Stimulated activated naive CD8-positive, alpha-beta T cell treated with anti-CD3 and anti-CD28 coated beads, Interleukin-15, Interleukin-2, amounts not matched to agents 100 ng/mL and 50 ng/mL, for 24 hours (primary cell): Measurements from ENCODE around the gene EPHA2.

Source experiments
- H3K27ac Mint-ChIP-seq: one replicate; pipeline ENCODE4 v1.8.0; 2021; ENCODE audit warnings: mild to moderate bottlenecking, mixed read lengths
- H3K27me3 Mint-ChIP-seq: one replicate; pipeline ENCODE4 v1.8.0; 2021; ENCODE audit warnings: mixed read lengths
- H3K36me3 Mint-ChIP-seq: one replicate; pipeline ENCODE4 v1.8.0; 2021; ENCODE audit warnings: low read depth, mixed read lengths
- H3K4me1 Mint-ChIP-seq: one replicate; pipeline ENCODE4 v1.8.0; 2021; ENCODE audit warnings: low read depth, mixed read lengths
- H3K4me3 Mint-ChIP-seq: one replicate; pipeline ENCODE4 v1.8.0; 2021; ENCODE audit warnings: mild to moderate bottlenecking, mixed read lengths
- H3K9me3 Mint-ChIP-seq: one replicate; pipeline ENCODE4 v1.8.0; 2021; ENCODE audit warnings: mixed read lengths

EPHA2 gene

DNA sequence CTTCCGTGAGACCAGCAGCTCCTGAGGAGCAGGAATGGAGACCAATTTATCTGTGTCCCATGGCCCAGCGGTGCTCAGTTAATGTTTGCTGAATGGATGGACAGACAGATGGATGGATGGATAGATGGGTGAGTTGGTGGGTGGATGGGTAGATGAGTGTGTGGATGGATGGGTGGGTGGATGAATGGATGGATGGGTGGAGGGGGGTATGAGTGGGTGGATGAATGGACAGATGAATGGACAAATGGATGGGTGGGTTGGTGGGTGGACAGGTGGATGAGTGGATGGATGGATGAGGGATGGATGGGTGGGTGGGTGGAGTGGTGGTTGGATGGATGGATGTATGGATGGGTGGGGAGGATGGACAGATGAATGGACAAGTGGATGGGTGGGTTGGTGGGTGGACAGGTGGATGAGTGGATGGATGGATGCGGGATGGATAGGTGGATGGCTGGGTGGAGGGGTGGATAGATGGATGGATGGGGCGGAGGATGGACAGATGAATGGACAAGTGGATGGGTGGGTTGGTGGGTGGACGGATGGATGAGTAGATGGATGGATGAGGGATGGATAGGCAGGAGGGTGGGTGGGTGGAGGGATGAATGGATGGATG, 13.4 kb downstream of the EPHA2 start:
- Mint-ChIP-seq H3K4me3 (no peak overlapping the region), H3K36me3 (no peaks in the 10 kb centered on the region), H3K4me1 (peaks cover 14% of the 10 kb centered on the region), H3K27me3 (peaks cover 8% of the 10 kb centered on the region), H3K27ac (peak overlapping the region; percentile 28), H3K9me3 (no peaks in the 10 kb centered on the region)

DNA sequence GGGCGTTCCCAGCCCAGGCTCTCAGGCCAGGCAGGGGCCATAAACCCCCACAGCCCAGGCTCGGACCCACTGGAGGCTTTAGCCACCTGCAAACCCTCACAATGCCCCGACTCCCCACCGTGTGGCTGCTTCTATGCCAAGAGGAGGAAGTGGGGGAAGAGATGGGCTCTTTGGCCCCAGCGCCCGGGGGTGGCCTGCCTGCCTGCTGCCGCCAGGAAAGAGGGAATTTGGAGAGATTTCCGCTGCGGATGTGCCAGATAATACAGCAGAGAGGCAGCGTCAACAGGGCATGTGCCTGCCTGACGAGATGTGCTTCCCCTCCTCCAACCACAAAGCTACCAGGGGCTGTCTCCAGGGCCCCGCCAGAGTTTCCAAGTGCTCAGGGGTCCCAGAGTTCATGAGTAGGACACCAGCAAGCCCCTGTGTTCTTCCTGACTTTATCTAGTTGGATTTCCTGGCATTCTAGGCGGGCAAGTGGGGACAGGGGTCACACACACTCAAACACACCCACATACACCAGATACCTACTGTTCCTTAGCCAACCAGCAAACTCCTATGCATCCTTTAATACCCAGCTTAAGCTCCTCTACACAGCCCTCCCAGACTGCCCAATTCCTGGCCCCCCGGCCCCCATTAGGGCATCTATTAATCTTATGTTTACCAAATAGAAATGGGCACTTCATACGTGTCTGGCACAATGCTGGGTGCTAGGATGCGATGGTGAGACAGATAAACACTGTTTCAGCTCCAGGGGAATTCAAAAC, 14.1 kb downstream of the EPHA2 start:
- Mint-ChIP-seq H3K27ac (no peak overlapping the region), H3K4me3 (no peak overlapping the region), H3K9me3 (no peaks in the 10 kb centered on the region), H3K4me1 (peaks cover 14% of the 10 kb centered on the region), H3K27me3 (peaks cover 8% of the 10 kb centered on the region), H3K36me3 (no peaks in the 10 kb centered on the region)

DNA sequence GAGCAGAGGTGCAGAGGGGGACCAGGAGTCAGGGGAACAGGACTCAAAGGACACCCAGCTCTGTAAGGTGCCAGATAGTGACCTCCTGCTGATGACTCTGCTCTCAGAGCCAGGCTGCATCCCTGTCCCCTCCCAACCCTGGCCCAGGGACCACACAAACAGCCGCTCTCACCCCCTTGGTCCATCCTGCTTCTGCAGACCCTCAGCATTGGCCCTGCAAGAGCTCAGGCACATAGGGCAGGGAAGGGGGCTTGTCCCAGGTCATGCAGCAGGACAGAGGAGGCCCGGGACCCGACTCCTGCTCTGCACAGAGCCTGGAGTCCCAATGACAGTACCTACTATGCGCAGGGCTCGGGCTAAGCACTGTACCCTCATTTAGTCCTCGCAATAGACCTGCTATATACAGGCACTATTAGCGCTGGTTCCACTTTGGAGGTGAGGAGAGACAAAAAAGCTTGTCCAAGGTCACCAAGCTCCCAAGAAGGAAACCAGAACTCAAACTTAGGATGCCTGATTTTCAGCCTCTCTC, 15.7 kb downstream of the EPHA2 start:
- H3K9me3 Mint-ChIP-seq = no peaks in the 10 kb centered on the region
- no peak overlapping the region for H3K27ac Mint-ChIP-seq
- H3K4me3 Mint-ChIP-seq = no peak overlapping the region
- no peaks in the 10 kb centered on the region for H3K36me3 Mint-ChIP-seq
- peaks cover 14% of the 10 kb centered on the region for H3K4me1 Mint-ChIP-seq
- peaks cover 8% of the 10 kb centered on the region for H3K27me3 Mint-ChIP-seq

DNA sequence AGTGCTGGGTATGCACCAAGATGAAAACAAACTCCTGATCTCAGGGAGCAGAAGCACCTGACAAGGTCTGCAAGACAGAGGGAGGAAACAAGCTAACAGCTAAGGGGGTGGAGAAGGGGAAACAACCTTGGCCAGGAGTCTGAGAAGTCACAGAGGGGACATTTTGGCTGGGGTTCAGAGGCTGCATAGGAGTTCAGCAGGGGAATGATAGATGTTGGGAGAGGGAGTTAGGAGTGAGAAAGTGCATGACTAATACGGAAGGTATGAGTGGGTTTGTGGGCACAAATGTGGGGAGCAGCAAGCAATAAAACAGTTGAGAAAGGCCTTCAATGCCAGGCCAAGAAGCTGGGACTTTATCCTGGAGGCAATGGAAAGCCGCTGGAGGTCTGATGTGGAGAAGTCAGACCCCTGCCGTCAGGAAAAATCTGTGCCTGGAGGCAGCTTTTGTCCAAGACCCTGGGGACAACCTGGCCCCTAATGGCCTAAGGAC, 16.4 kb downstream of the EPHA2 start:
- Mint-ChIP-seq H3K27ac (no peak overlapping the region), H3K36me3 (no peaks in the 10 kb centered on the region), H3K27me3 (peaks cover 6% of the 10 kb centered on the region), H3K4me1 (peaks cover 14% of the 10 kb centered on the region), H3K9me3 (no peaks in the 10 kb centered on the region), H3K4me3 (no peak overlapping the region)

DNA sequence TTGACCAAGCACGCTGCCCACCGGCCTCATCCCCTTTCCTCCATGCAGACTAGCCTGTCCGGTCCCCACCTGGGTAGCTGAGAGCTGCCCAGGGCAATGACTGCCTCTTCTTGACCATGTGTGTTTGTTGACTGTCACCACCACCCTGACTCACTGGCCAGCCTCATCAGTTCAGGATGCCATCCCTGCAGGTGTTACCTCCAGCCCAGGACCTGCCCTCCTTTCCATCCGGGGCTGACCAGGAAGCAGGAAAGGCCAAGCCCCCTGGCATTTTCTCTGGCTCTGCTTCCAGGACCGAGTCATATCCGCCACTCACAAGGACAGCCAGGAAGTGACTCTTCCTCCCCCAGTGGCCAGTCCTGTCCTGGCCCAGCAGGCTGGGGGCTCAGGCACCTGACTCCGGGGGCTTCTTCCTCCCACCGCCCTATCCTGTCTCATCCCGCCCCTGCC, 17.1 kb downstream of the EPHA2 start:
- no peak overlapping the region for H3K4me3 Mint-ChIP-seq
- H3K4me1 Mint-ChIP-seq = peaks cover 14% of the 10 kb centered on the region
- no peaks in the 10 kb centered on the region for H3K9me3 Mint-ChIP-seq
- H3K27me3 Mint-ChIP-seq = peaks cover 5% of the 10 kb centered on the region
- H3K36me3 Mint-ChIP-seq = no peaks in the 10 kb centered on the region
- H3K27ac Mint-ChIP-seq = no peak overlapping the region

DNA sequence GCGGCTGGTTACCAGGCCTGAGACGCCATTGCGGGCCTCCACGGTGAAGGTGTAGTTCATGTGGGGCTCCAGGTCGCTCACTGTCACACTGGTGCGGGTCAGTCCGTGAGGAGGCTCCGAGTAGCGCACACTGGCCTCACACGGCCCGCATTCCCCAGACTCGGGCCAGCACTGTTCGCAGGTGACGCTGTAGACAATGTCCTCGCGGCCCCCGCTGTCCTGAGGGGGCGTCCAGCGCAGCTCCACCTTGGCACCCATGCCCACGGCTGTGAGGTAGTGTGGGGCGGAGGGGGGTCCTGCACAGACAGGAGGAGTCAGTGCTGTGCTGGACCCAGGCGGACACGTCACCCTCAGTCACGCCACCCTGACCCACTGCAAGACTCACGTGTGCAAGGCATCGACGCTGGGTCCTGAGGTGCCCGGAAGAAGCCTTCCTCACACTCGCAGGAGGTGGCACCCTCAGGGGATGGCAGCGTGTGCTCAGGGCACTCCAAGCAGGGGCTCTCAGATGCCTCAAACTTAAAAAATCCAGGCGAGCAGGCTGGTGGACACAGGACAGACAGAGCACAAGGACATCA, 17.9 kb downstream of the EPHA2 start:
- Mint-ChIP-seq H3K27ac (no peak overlapping the region), H3K9me3 (no peaks in the 10 kb centered on the region), H3K4me1 (peaks cover 14% of the 10 kb centered on the region), H3K27me3 (peaks cover 5% of the 10 kb centered on the region), H3K36me3 (no peaks in the 10 kb centered on the region), H3K4me3 (no peak overlapping the region)

DNA sequence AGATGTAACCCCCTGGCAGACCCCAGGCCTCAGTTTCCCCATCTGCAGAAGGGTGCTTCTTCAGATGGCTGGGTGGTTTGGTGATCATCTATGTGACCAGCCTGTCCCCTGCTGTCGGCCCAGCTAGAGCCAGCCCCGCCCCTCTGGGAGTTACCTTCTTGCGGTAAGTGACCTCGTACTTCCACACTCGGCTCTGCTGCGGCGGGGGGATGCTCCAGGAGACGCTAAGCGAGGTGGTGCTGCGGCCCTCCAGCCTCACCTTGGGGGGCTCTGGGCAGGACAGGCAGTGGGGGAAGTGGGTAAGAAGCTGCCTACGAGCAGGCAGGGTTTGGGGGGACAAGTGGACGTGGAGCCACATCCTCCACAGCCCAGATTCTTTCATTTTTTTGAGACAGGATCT, 20.4 kb downstream of the EPHA2 start:
- peaks cover 5% of the 10 kb centered on the region for H3K4me1 Mint-ChIP-seq
- no peaks in the 10 kb centered on the region for H3K27me3 Mint-ChIP-seq
- H3K36me3 Mint-ChIP-seq = no peaks in the 10 kb centered on the region
- H3K9me3 Mint-ChIP-seq = no peaks in the 10 kb centered on the region
- H3K4me3 Mint-ChIP-seq = no peak overlapping the region
- no peak overlapping the region for H3K27ac Mint-ChIP-seq

DNA sequence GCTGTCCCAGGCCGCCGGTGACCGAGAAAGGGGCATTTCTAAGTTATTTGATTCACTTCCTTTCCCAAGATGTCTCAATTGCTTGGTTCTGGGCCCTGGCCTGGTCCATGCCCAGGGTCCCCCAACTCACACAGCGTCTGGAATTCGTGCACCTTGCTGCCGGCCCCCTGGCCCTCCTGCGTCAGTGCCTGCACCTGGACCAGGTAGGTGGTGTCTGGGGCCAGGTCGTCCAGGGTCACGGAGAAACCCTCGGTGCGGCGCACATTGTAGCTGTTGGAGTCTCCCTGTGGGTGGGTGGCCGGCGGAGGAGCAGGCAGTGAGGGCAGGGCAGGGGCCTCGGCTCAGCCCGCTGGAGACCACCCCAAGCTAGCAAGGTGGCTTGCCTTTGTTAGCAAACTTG, 21.0 kb downstream of the EPHA2 start:
- H3K36me3 Mint-ChIP-seq = no peaks in the 10 kb centered on the region
- H3K27ac Mint-ChIP-seq = no peak overlapping the region
- H3K4me3 Mint-ChIP-seq = no peak overlapping the region

DNA sequence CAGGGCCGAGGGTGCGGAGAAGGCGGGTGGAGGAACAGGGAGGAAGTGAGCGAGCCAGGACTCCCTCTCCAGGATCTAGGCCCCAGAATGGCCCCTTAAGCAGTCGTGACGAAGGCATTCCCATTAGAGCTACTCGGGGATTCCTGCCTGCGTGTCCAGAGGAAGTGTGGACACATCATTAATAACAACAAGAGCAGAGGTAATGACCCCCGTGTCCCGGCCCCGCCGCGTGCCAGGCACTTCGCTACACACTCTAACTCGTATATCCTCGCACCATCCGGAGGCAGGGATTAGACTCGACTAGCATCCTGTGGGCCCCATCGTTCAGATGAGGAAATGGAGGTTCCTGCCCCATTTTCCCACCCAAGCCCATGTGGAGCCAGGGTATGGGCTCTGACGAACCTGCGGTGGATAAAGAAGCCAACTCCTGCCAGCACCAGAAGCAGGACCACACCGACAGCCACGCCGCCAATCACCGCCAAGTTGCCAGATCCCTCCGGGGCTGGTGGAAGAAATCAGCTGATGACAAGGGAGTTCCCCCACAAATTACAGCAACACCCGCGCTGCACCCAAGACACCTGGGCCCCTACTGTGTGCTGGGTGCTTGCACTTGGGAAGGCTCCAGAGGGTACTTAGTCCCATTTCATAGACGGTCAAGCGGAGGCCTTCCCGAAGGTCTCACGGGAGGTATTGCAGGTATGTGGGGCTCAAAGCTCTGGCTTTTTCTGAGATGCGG, 21.6 kb downstream of the EPHA2 start:
- Mint-ChIP-seq H3K27ac (no peak overlapping the region), H3K4me3 (no peak overlapping the region), H3K36me3 (no peaks in the 10 kb centered on the region), H3K27me3 (no peaks in the 10 kb centered on the region), H3K4me1 (peaks cover under 1% of the 10 kb centered on the region), H3K9me3 (no peaks in the 10 kb centered on the region)

More for the DNA sequence above, 21.0 kb downstream of the EPHA2 start:
- Mint-ChIP-seq H3K4me1 (peaks cover 5% of the 10 kb centered on the region), H3K9me3 (no peaks in the 10 kb centered on the region), H3K27me3 (no peaks in the 10 kb centered on the region)

DNA sequence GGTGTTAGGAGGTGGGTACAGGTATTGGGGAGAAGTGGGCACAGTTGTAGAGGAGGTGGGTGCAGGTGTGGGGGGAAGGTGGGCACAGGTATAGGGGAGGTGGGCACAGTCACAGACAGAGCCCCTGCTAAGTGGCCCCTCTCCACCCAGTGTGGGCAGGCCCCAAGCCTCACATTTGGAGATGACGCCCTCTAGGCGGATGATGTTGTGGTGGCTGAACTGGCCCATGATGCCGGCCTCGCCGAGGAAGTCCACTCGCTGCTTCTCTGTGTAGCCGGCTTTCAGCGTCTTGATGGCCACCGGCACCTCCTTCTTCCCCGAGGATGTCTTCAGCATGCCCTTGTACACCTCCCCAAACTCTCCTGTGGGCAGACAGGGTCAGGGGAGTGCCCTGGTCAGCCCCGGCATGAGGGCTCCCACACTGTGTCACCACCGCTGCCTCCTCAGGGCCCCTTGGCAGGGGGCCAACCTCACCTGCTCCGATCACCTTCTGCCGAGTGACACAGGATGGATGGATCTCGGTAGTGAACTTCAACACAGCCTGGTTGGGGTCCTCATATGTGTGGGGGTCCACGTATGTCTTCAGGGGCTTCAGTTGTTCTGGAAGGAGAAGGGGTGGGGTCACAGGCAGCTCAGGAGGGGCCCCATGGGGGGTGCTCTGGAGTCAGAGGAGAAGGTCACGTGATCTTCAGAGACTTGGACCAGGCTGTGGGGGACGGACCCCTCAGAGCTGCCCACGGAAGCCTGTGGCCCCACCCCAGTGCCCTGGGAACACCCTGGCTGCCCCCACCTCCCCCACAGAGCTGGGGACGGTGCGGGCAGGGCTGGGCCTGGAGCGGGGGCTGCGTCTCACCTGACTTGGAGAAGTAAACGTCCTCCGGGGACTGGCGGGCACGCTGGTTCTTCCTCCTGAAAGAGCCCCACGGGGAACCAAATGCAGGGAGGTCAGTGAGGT, 22.6 kb downstream of the EPHA2 start:
- Mint-ChIP-seq H3K27me3 (no peaks in the 10 kb centered on the region), H3K36me3 (no peaks in the 10 kb centered on the region), H3K4me1 (no peaks in the 10 kb centered on the region), H3K4me3 (no peak overlapping the region), H3K9me3 (no peaks in the 10 kb centered on the region), H3K27ac (no peak overlapping the region)

DNA sequence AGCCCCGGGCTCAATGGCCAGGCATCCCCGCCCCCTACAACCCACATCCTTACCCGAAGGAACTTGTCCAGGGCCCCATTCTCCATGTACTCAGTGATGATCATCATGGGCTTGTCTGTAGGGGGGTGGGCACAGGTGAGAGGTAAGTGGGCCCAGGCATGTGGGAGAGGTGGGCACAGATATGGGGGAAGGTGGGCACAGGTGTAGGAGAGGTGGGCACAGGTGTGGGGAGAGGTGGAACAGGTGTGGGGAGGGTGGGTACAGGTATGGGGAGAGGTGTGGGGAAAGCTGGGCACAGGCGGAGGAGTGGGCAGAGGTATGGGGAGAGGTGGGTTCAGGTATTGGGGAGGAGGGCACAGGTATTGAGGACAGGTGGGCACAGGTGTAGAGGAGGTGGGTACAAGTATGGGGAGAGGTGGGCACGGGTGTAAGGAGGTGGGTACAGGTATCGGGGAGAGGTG, 23.5 kb downstream of the EPHA2 start:
- Mint-ChIP-seq H3K27me3 (no peaks in the 10 kb centered on the region), H3K9me3 (no peaks in the 10 kb centered on the region), H3K4me3 (no peak overlapping the region), H3K36me3 (no peaks in the 10 kb centered on the region), H3K27ac (no peak overlapping the region), H3K4me1 (no peaks in the 10 kb centered on the region)

DNA sequence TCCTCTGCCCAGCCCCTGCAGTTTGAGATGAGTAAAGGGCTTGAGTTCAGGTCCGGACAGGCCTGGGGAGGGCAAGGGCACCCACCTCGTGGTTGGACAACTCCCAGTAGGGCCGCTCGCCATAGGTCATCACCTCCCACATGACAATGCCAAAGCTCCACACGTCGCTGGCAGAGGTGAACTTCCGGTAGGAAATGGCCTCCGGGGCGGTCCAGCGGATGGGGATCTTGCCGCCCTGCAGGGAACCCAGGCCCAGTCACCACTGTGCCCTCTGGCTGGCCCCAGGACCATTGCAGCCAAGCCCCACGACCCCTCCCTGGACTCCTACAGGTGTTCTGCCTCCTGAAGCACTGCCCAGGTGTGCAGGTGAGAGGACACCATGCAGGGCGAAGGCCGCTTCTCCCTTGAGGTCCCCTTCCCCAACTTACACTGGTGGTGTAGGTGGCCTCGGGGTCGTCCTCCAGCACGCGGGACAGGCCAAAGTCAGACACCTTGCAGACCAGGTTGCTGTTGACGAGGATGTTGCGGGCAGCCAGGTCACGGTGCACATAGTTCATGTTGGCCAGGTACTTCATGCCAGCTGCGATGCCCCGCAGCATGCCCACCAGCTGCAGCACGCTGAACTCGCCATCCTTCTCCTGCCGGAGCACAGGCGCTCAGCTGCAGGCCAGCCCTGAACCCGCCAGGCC, 24.1 kb downstream of the EPHA2 start:
- Mint-ChIP-seq H3K9me3 (no peaks in the 10 kb centered on the region), H3K4me1 (no peaks in the 10 kb centered on the region), H3K27ac (no peak overlapping the region), H3K36me3 (no peaks in the 10 kb centered on the region), H3K4me3 (no peak overlapping the region), H3K27me3 (no peaks in the 10 kb centered on the region)

DNA sequence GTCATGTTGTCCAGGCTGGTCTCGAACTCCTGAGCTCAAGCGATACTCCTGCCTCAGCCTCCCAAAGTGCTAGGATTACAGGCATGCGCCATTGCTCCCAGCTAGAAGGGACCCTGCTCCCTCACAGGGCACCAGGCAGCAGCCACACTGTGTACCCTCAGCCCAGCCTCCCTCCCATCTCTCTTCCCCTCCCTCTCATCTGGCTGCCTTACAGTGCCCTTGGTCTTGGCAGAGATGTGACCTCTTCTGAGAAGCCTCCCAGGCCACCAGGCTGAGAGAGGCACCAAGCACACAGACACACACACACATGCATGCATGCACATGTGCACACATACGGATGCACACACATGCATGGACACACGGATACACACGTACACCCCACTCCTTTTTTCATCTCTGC, 25.0 kb downstream of the EPHA2 start:
- Mint-ChIP-seq H3K9me3 (no peaks in the 10 kb centered on the region), H3K4me1 (no peaks in the 10 kb centered on the region), H3K27ac (no peak overlapping the region), H3K4me3 (no peak overlapping the region), H3K36me3 (no peaks in the 10 kb centered on the region), H3K27me3 (no peaks in the 10 kb centered on the region)
